CD8-positive, alpha-beta memory T cell (primary cell): ENCODE measurements around the gene PLEKHM1. TPM values are rescaled to one million over a fixed set of nuclear protein-coding genes. Genes with fewer than 3 reads are reported as not detected.
"Not testable (repeated sequence)": the region's sequence is repeated elsewhere in the genome, so short reads cannot be mapped to it uniquely, and the experiment has no call there.

Experiments
- CTCF ChIA-PET: fragments of 350-600 bp; sonication (Branson Sonifier 250); formaldehyde crosslinking; loops from one replicate; lab custom pipeline; 2021; ENCODE audit warnings: antibody characterized with exemption; lab: Charles Lee
- POLR2A ChIA-PET: fragments of 350-600 bp; sonication (Branson Sonifier 250); formaldehyde crosslinking; loops from one replicate; lab custom pipeline; 2021; ENCODE audit warnings: antibody characterized with exemption; lab: Charles Lee
- DNase-seq, 5 donors: peaks; one replicate each; pipeline versions ENCODE4 v3.0.0 to v3.0.0-alpha.2; 2020 to 2022; ENCODE audit warnings: mixed read lengths in 1 of 5
- H3K27ac ChIP-seq: one replicate; pipeline ENCODE4 v1.7.0; 2013; ENCODE audit warnings: low read depth, mild to moderate bottlenecking, low read length, moderate library complexity
- H3K27me3 ChIP-seq: 2 replicates; pipeline ENCODE4 v1.7.0; 2013; ENCODE audit warnings: low read length, mild to moderate bottlenecking; ENCODE audit not compliant: insufficient read depth, poor library complexity, severe bottlenecking
- H3K36me3 ChIP-seq: 2 replicates; pipeline ENCODE4 v1.7.0; 2013; ENCODE audit warnings: mild to moderate bottlenecking, low read length, moderate library complexity; ENCODE audit not compliant: insufficient read depth
- H3K4me1 ChIP-seq: 2 replicates; pipeline ENCODE4 v1.7.0; 2013; ENCODE audit warnings: mild to moderate bottlenecking, low read length, moderate library complexity; ENCODE audit not compliant: insufficient read depth
- H3K4me3 ChIP-seq: 2 replicates; pipeline ENCODE4 v1.7.0; 2013; ENCODE audit warnings: mild to moderate bottlenecking, low read length
- H3K9me3 ChIP-seq: 2 replicates; pipeline ENCODE4 v1.7.0; 2013; ENCODE audit warnings: mild to moderate bottlenecking, low read length
- H3K27ac Mint-ChIP-seq, 8 donors: one replicate each; pipeline ENCODE4 v1.8.0; 2020 to 2021; ENCODE audit warnings: mixed read lengths in 8 of 8, mild to moderate bottlenecking in 6 of 8, inconsistent platforms in 3 of 8, moderate library complexity in 3 of 8
- H3K27me3 Mint-ChIP-seq, 2 donors: one replicate each; pipeline ENCODE4 v1.8.0; 2020 to 2021; ENCODE audit warnings: mixed read lengths in 2 of 2, mild to moderate bottlenecking in 1 of 2, moderate library complexity in 1 of 2
- H3K36me3 Mint-ChIP-seq, 3 donors: one replicate each; pipeline ENCODE4 v1.8.0; 2020 to 2021; ENCODE audit warnings: mixed read lengths in 3 of 3, inconsistent platforms in 1 of 3, mild to moderate bottlenecking in 1 of 3
- H3K4me1 Mint-ChIP-seq, 3 donors: one replicate each; pipeline ENCODE4 v1.8.0; 2020 to 2021; ENCODE audit warnings: mixed read lengths in 3 of 3, inconsistent platforms in 1 of 3, mild to moderate bottlenecking in 1 of 3
- H3K4me3 Mint-ChIP-seq, 7 donors: one replicate each; pipeline ENCODE4 v1.8.0; 2020 to 2021; ENCODE audit warnings: mixed read lengths in 7 of 7, mild to moderate bottlenecking in 6 of 7, moderate library complexity in 4 of 7, inconsistent platforms in 2 of 7
- H3K9me3 Mint-ChIP-seq, 5 donors: one replicate each; pipeline ENCODE4 v1.8.0; 2020 to 2022; ENCODE audit warnings: mixed read lengths in 5 of 5, mild to moderate bottlenecking in 3 of 5, moderate library complexity in 2 of 5, inconsistent platforms in 1 of 5
- polyA plus RNA-seq: library from polyadenylated mRNA; unstranded; fragments of 300-500 nt; fragmentation: Illumina TruSeq; gene quantifications from one replicate; pipeline ENCODE4 v1.2.3, GENCODE V29; 2021
- total RNA-seq, 2 experiments: library from RNA; stranded (reverse); gene quantifications; one replicate each; pipeline ENCODE4 v1.2.3, GENCODE V29; 2021

The PLEKHM1 gene
- total and polyA plus RNA-seq, 3 experiments from 2014 or later = 17.3 to 32.4 (median 32.0) TPM

- POLR2A ChIA-PET, H3K36me3 ChIP-seq, H3K9me3 ChIP-seq, H3K27ac Mint-ChIP-seq, H3K4me3 ChIP-seq, CTCF ChIA-PET, H3K4me3 Mint-ChIP-seq, DNase-seq, H3K27me3 Mint-ChIP-seq, H3K27ac ChIP-seq, H3K9me3 Mint-ChIP-seq, H3K27me3 ChIP-seq, H3K4me1 ChIP-seq, H3K4me1 Mint-ChIP-seq: not testable (repeated sequence)
- peaks cover 0 to 43% (median 8%) of the 10 kb centered on the region in 3 donors for H3K36me3 Mint-ChIP-seq
These were observed 36.8 kb downstream of the PLEKHM1 start for GRCh38 chr17:45453731-45454130.

- H3K4me1 ChIP-seq, DNase-seq, H3K4me3 ChIP-seq, H3K9me3 ChIP-seq, H3K27ac Mint-ChIP-seq, H3K4me3 Mint-ChIP-seq, H3K4me1 Mint-ChIP-seq, H3K27me3 Mint-ChIP-seq, H3K9me3 Mint-ChIP-seq, H3K27ac ChIP-seq, POLR2A ChIA-PET, H3K36me3 ChIP-seq, CTCF ChIA-PET, H3K27me3 ChIP-seq: not testable (repeated sequence)
- H3K36me3 Mint-ChIP-seq = peaks cover 0 to 46% (median 8%) of the 10 kb centered on the region in 3 donors
These were observed 37.3 kb downstream of the PLEKHM1 start for GRCh38 chr17:45453225-45453534.

- H3K4me1 Mint-ChIP-seq, CTCF ChIA-PET, H3K27ac ChIP-seq: not testable (repeated sequence)
These were observed 37.9 kb downstream of the PLEKHM1 start for GRCh38 chr17:45452329-45453224.

GRCh38 chr17:45451660-45452059 is 38.9 kb downstream of the PLEKHM1 start:
- H3K27ac ChIP-seq, CTCF ChIA-PET, H3K4me3 ChIP-seq, DNase-seq, H3K9me3 ChIP-seq, H3K27me3 Mint-ChIP-seq, H3K36me3 ChIP-seq, POLR2A ChIA-PET, H3K4me1 Mint-ChIP-seq, H3K9me3 Mint-ChIP-seq, H3K4me1 ChIP-seq, H3K27me3 ChIP-seq: not testable (repeated sequence)
- Mint-ChIP-seq H3K27ac (peak overlapping the region in 2 of 8 donors; percentile 47 to 79), H3K4me3 (peak overlapping the region in 2 of 7 donors; percentile 5 to 8), H3K36me3 (peaks cover 0 to 48% (median 5%) of the 10 kb centered on the region in 3 donors)

More at GRCh38 chr17:45452329-45453224, 37.9 kb downstream of the PLEKHM1 start:
- H3K4me1 ChIP-seq, H3K4me3 Mint-ChIP-seq, H3K36me3 ChIP-seq, H3K9me3 Mint-ChIP-seq, DNase-seq, H3K27me3 Mint-ChIP-seq, H3K4me3 ChIP-seq, POLR2A ChIA-PET, H3K27ac Mint-ChIP-seq, H3K9me3 ChIP-seq, H3K27me3 ChIP-seq: not testable (repeated sequence)
- peaks cover 0 to 50% (median 8%) of the 10 kb centered on the region in 3 donors for H3K36me3 Mint-ChIP-seq

- peak overlapping the region in 2 of 7 donors; percentile 6 to 13 for H3K4me3 Mint-ChIP-seq
These were observed 39.4 kb downstream of the PLEKHM1 start for GRCh38 chr17:45451131-45451530.

GRCh38 chr17:45449708-45450329 is 40.7 kb downstream of the PLEKHM1 start:
- CTCF ChIA-PET = not testable (repeated sequence)

More at GRCh38 chr17:45451131-45451530, 39.4 kb downstream of the PLEKHM1 start:
- ChIA-PET CTCF (no interaction called here), POLR2A (no interaction called here)
- Mint-ChIP-seq H3K9me3 (no peaks in the 10 kb centered on the region), H3K27me3 (no peaks in the 10 kb centered on the region), H3K36me3 (peaks cover 0 to 45% (median 3%) of the 10 kb centered on the region in 3 donors), H3K4me1 (peaks cover 4 to 9% (median 5%) of the 10 kb centered on the region in 3 donors), H3K27ac (peak overlapping the region in 2 of 8 donors; percentile 26 to 42)
- Histone ChIP-seq H3K4me1 (peaks cover 2% of the 10 kb centered on the region), H3K9me3 (no peaks in the 10 kb centered on the region), H3K36me3 (no peaks in the 10 kb centered on the region), H3K4me3 (no peak overlapping the region), H3K27me3 (no peaks in the 10 kb centered on the region), H3K27ac (no peak overlapping the region)
- no peak for DNase-seq

GRCh38 chr17:45449260-45449659 is 41.3 kb downstream of the PLEKHM1 start:
- Mint-ChIP-seq H3K27ac (peak overlapping the region in 1 of 8 donors; percentile 48), H3K4me1 (peaks cover 10 to 14% (median 12%) of the 10 kb centered on the region in 3 donors), H3K36me3 (peaks cover 0 to 40% (median 4%) of the 10 kb centered on the region in 3 donors)
- H3K27ac ChIP-seq, H3K9me3 ChIP-seq, CTCF ChIA-PET, H3K4me1 ChIP-seq, H3K36me3 ChIP-seq, H3K9me3 Mint-ChIP-seq, POLR2A ChIA-PET, H3K27me3 Mint-ChIP-seq, H3K4me3 ChIP-seq, H3K27me3 ChIP-seq, DNase-seq, H3K4me3 Mint-ChIP-seq: not testable (repeated sequence)

More at GRCh38 chr17:45449708-45450329, 40.7 kb downstream of the PLEKHM1 start:
- Mint-ChIP-seq H3K36me3 (peaks cover 0 to 43% (median 7%) of the 10 kb centered on the region in 3 donors), H3K4me1 (peaks cover 10 to 14% (median 12%) of the 10 kb centered on the region in 3 donors), H3K27ac (peak overlapping the region in 5 of 8 donors; percentile 22 to 87 (median 69))
- H3K4me3 ChIP-seq, POLR2A ChIA-PET, H3K4me1 ChIP-seq, H3K9me3 Mint-ChIP-seq, H3K4me3 Mint-ChIP-seq, H3K36me3 ChIP-seq, DNase-seq, H3K27ac ChIP-seq, H3K9me3 ChIP-seq, H3K27me3 ChIP-seq, H3K27me3 Mint-ChIP-seq: not testable (repeated sequence)

- Mint-ChIP-seq H3K36me3 (peaks cover 0 to 39% (median 4%) of the 10 kb centered on the region in 3 donors), H3K27ac (peak overlapping the region in 2 of 8 donors; percentile 2 to 21), H3K4me1 (peaks cover 10 to 14% (median 12%) of the 10 kb centered on the region in 3 donors)
- H3K4me3 ChIP-seq, H3K27me3 ChIP-seq, H3K9me3 ChIP-seq, CTCF ChIA-PET, POLR2A ChIA-PET, H3K36me3 ChIP-seq, H3K27ac ChIP-seq, H3K4me1 ChIP-seq, H3K27me3 Mint-ChIP-seq, H3K9me3 Mint-ChIP-seq, H3K4me3 Mint-ChIP-seq, DNase-seq: not testable (repeated sequence)
These were observed 42.0 kb downstream of the PLEKHM1 start for GRCh38 chr17:45448483-45448882.
